NCI-H345 treated with DMSO at 0.1 percent for 48 hours (cell line): ENCODE data around the gene COL7A1.

Source experiments
- DNase-seq: peaks from one replicate; lab custom pipeline; 2025; ENCODE audit not compliant: unreplicated experiment; lab: John Stamatoyannopoulos, UW

COL7A1 gene

GRCh38 chr3:48619541-48620524 is 24.7 kb upstream of the COL7A1 start:
- no peak for DNase-seq

DNA sequence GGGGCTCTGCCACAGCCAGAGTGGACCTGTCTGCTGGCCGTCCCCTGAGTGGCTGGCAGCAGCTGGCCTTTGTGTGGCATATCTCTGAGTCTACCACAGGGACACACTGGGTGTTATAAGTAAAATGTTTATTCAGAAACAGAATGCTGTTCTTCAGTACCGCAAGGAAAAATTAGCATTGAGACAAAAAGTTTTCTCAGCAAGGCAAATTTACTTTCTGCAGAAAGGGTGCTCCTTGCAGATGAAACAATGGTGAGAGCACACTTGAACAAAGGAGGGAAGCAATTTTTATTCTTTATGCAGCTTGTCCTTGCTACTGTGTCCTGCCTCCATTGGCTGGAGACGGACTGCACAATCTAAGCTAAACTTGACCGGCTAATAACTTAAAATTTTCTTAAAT is 22.4 kb upstream of the COL7A1 start:
- DNase-seq = no peak

- no peak for DNase-seq
These were observed 18.9 kb upstream of the COL7A1 start for GRCh38 chr3:48614044-48614443.

DNA sequence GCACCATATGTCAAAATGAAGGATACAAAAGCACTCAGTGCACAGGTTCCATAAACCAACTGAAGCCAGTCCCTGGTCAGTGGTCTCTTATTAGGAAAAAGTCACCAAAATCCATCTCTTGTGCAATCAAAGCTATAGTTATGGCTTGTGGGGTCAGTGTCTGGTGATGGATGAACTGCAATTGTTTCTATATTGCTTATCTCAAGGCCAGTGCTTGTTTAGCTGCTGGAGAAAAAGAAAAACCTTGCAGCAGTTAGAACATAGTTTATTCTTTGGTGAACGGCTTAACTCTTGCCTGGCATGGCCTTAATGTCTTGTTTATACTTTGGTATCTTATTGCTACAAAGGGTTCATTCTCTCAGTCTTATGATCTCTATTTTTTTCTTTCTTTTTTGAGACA is 17.2 kb upstream of the COL7A1 start:
- no peak for DNase-seq

- peak; percentile 78 for DNase-seq
These were observed 14.2 kb upstream of the COL7A1 start, which contains the start of gene UQCRC1 for GRCh38 chr3:48609088-48610005. UQCRC1 (minus strand) TSS chr3:48609646; CDS start chr3:48609620, 26 bp downstream.

DNA sequence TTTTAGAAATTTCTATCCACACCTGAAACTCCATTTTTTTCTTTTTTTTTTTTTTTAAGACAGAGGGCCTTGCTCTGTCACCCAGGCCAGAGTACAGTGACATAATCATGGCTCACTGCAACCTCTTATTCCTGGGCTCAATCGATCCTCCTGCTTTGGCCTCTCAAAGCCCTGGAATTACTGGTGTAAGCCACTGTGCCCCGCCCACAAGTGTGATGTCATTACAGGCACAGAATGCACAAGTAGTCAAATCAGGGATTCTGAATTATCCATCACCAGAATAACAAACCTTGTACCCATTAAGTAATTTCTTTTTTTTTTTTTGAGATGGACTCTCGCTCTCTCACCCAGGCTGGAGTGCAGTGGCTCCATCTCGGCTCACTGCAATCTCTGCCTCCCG is 12.4 kb upstream of the COL7A1 start:
- no peak for DNase-seq

- DNase-seq = no peak
These were observed 6.5 kb upstream of the COL7A1 start for GRCh38 chr3:48601622-48601994.

DNA sequence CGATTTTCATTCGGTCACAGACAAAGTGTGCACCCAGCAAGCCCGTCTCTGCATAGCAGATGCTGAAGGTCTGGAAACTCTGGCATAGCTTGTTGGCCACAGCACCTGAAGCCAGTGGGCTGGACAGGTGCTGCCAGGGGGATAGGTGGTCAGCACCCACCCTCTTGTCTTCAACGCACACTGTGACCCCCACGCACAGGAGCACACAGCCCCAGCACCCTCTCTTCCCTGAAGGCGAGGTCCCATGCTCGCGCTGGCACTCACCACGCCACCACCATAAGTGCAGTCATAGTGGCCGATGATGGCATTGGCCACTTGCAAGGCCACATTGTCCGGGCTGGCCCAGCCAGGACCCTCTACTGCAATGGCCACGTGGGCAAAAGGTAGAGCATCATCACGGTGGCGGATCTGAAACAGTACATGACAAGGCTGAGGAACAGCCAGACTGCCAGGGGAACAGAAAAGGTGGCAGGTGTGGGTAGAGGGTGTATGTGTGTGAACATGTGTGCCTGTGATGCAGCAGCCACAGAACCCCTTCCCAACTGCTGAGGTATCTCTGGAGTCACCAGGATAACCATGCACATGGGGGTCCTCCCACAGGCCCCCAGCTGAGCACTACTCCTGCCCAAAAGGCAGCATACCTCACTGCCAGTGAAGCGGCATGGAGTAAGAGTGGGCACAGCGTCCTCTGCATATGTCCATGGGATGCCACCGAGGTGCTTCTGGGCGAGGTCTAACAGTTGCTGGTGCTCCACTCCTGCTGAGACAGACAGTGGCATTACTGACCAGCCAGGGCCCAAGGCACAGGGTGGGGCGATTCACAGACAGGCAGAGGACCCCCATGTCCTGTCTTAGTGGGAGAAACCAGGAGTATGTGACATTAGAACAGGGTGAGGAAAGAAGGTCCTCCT is 5.8 kb upstream of the COL7A1 start:
- no peak for DNase-seq

DNA sequence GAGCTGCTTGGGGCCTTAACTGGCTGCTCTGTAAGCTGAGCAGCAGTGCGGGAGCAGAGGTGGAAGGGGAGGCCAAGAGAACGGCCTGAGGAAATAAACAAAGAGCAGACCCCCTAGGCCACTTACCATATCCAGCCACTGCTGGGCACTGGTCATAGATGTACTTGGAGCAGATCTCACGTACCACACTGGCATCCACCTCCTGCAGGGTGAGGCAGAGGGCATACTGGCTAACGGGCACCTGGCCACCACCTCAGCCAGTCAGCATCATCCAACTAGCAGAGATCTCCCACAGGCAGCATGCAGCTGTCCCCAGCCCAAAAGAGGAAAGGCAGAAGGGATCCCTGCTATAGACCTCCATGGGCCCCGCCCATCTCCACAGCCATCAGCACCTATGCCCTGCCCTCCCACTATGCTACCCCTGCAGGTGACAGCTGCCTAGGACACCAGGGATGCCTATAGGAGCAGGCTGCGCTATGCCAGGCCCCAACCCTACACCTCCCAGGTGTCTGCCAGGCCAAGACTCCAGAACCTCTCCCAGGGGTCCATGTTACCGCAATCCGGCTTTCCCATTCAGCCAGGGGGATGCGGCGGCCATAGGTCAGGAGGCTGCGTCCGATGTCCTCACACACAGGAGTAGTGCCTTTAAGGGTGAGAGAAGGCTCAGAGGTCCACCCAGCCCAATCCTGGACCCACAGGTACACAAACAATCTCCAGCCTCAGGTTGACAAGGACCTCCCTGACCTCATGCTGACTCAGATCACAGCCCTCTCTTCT is 4.6 kb upstream of the COL7A1 start:
- DNase-seq = no peak

DNA sequence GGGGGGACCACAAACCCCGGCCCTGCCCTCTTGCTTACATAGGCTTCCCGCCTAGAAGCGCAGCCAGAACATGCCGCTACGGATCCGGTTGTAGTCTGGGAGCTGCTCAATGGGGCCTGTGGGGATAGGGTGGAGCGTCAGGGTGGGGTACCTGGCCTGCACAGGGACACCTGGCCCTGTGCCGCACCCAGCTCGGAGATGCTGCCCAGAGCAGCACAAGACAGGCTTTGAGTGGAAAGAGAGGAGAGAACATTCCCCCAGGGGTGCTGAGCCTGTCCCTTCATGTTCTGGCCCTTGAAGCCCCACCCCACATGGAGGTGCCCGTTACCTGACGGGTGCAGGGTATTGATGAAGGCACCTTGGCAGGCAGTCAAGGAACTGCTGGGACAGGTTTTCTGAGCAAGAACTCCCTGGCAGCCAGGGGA is 4.0 kb upstream of the COL7A1 start:
- no peak for DNase-seq

GRCh38 chr3:48598323-48599076 is 3.4 kb upstream of the COL7A1 start:
- no peak for DNase-seq

GRCh38 chr3:48597408-48597800 is 2.3 kb upstream of the COL7A1 start:
- no peak for DNase-seq

GRCh38 chr3:48596676-48597407 is 1.7 kb upstream of the COL7A1 start:
- DNase-seq = no peak

DNA sequence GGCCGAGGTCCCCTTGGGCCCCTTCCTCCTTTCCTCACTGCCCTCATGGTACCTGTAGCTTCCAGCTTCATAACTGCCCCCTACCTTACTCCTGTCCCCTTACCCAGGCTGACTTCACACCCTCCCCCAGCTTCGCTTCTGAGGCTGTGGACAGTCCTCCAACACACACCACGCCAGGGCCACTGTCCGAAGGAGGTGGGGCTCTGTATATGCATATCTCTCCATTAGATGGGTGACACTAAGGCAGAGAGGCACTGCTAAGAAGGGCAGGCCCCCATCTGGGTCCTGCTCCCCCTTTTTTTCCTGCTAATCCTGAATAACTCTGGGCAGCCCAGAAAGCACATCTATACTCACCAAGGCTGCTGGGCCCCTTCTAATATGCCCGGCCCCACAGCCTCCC is 1.0 kb upstream of the COL7A1 start:
- no peak for DNase-seq

GRCh38 chr3:48595526-48596121 is 495 bp upstream of the COL7A1 start:
- no peak for DNase-seq

- DNase-seq = no peak
These were observed 596 bp downstream of the COL7A1 start for GRCh38 chr3:48594417-48595049.

DNA sequence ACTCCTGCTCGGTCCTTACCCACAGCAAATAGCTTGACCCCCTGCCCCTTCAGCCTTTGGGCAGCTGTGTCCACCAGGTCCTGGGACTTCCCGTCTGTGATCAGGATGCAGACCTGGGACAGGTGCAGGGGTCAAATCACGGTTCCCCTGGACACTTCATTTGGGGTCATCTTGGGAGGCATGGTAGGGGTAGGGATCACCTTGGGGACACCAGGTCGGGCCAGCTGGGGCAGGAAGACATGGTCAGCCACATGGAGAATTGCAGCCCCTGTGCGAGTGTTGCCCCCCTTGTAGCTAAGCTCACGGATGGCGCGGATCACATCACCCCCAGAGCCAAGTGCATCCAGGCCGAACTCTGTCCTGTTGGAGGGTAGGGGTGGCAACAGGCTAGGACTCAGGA is 1.8 kb downstream of the COL7A1 start:
- DNase-seq = no peak
